ENCODE data around the gene TOMM40. TPM values are rescaled to one million over a fixed set of nuclear protein-coding genes. Genes with fewer than 3 reads are reported as not detected.

The TOMM40 gene
- total and polyA plus RNA-seq, 2 of the 13 experiments (the other 11 are each of a cell fraction or from before 2014, with no cell fraction given): 72.0 to 110 TPM

- TF ChIP-seq AHDC1 (CRISPR knock-in tag; IDR thresholded peaks at IDR 0.05; ENCODE audit: borderline replicate concordance) (peak; percentile 61; the same call in 1 of the 2 replicates), AKAP8 (CRISPR knock-in tag; IDR thresholded peaks at IDR 0.05) (peak; percentile 76; the same call in 1 of the 2 replicates), MBD4 (IDR thresholded peaks at IDR 0.05; ENCODE audit: borderline replicate concordance, low read length) (no peak), DNMT1 (CRISPR knock-in tag; IDR thresholded peaks at IDR 0.05) (no peak), ZNF343 (CRISPR knock-in tag; IDR thresholded peaks at IDR 0.05) (0 out of 2 replicates have a peak, but pooled peaks have one; percentile 12), ZNF253 (CRISPR knock-in tag; IDR thresholded peaks at IDR 0.05; ENCODE audit: borderline replicate concordance) (no peak), YEATS2 (CRISPR knock-in tag; IDR thresholded peaks at IDR 0.05; ENCODE audit: borderline replicate concordance) (peak; percentile 76; the same call in 1 of the 2 replicates), ZNF205 (CRISPR knock-in tag; IDR thresholded peaks at IDR 0.05) (peak; percentile 86), HNRNPLL (IDR thresholded peaks at IDR 0.05; ENCODE audit: low read depth, low read length, poor library complexity, severe bottlenecking) (no peak)
Observed at GRCh38 chr19:44925114-44925891, 34.2 kb downstream of the TOMM40 start (continued).

Measured in HepG2 (cell line).